Epithelial cell of proximal tubule (primary cell): ENCODE measurements around the gene ACOT6. TPM values are rescaled to one million over a fixed set of nuclear protein-coding genes. Genes with fewer than 3 reads are reported as not detected.

Source experiments
- DNase-seq: peaks from one replicate; pipeline ENCODE4 v3.0.0-alpha.2; 2011; ENCODE audit warnings: low read depth
- H3K4me3 ChIP-seq: 2 replicates; pipeline ENCODE4 v1.5.1; 2011; ENCODE audit warnings: low read depth, mild to moderate bottlenecking, low read length
- CTCF ChIP-seq: conservative IDR thresholded peaks from 2 replicates; pipeline ENCODE4 v1.5.1; 2012; ENCODE audit warnings: low read depth, mild to moderate bottlenecking, low read length
- total RNA-seq: library from RNA; depleted of rRNA; stranded (reverse); fragments of >200 nt; gene quantifications from 2 replicates; pipeline ENCODE4 v1.2.3, GENCODE V29; 2015

The ACOT6 gene
- total RNA-seq, 1 donor from 2014 or later, result not detected

- no peak overlapping the region for H3K4me3 ChIP-seq
- DNase-seq, result no peak
- no peak for TF ChIP-seq CTCF
These were observed 49.6 kb downstream of the ACOT6 start for GRCh38 chr14:73661872-73662271.

- DNase-seq, result peak; percentile 58
- no peak overlapping the region for H3K4me3 ChIP-seq
- TF ChIP-seq CTCF, result peak; percentile 59
These were observed 50.2 kb downstream of the ACOT6 start for GRCh38 chr14:73662487-73662943.

- TF ChIP-seq CTCF, result no peak
- DNase-seq, result no peak
- H3K4me3 ChIP-seq, result no peak overlapping the region
These were observed 51.4 kb downstream of the ACOT6 start for GRCh38 chr14:73663548-73664212.

GRCh38 chr14:73665130-73665529, 52.8 kb downstream of the ACOT6 start:
- no peak for TF ChIP-seq CTCF
- DNase-seq, result no peak
- H3K4me3 ChIP-seq, result no peak overlapping the region

- no peak for DNase-seq
- TF ChIP-seq CTCF, result no peak
- no peak overlapping the region for H3K4me3 ChIP-seq
These were observed 54.3 kb downstream of the ACOT6 start for GRCh38 chr14:73666583-73666982.

- no peak overlapping the region for H3K4me3 ChIP-seq
- no peak for TF ChIP-seq CTCF
- DNase-seq, result no peak
These were observed 55.5 kb downstream of the ACOT6 start for GRCh38 chr14:73667854-73668253.

Other genes starting within 250 kb of the ACOT6 start
- gene NUMB, start 154.0 kb upstream of the ACOT6 start, total RNA-seq, result 22.2 and 23.1 TPM in 2 replicates
- 19.7 and 32.6 TPM in 2 replicates for gene RIOX1, start 121.6 kb upstream of the ACOT6 start, total RNA-seq
- gene ACOT1, start 75.4 kb upstream of the ACOT6 start, total RNA-seq, result 4.8 and 10.6 TPM in 2 replicates
- 0.06 and 0.07 TPM in 2 replicates for gene HEATR4, start 53.6 kb upstream of the ACOT6 start, total RNA-seq
- gene ACOT2, start 43.3 kb upstream of the ACOT6 start, total RNA-seq, result 9.2 and 22.9 TPM in 2 replicates
- gene ACOT4, start 20.6 kb upstream of the ACOT6 start, total RNA-seq, result 5.6 and 7.0 TPM in 2 replicates
- gene DNAL1, start 32.5 kb downstream of the ACOT6 start, total RNA-seq, result 2.6 and 3.7 TPM in 2 replicates
- 22.9 and 23.6 TPM in 2 replicates for gene PNMA1, start 101.9 kb downstream of the ACOT6 start, total RNA-seq
- gene PTGR2, start 239.3 kb downstream of the ACOT6 start, total RNA-seq, result 4.8 and 5.4 TPM in 2 replicates